ENCODE data around the gene DSCAM.
"Not testable (repeated sequence)": the region's sequence is repeated elsewhere in the genome, so short reads cannot be mapped to it uniquely, and the experiment has no call there.

DSCAM gene

GRCh38 chr21:40331172-40331571 is 515.8 kb downstream of the DSCAM start:
- no peak for DNase-seq (ENCODE audit: low read depth in 2 of 2, low spot score in 1 of 2)

- no peak for DNase-seq (ENCODE audit: low read depth in 2 of 2, low spot score in 1 of 2)
Measured at GRCh38 chr21:40324389-40324788, 522.6 kb downstream of the DSCAM start.

- DNase-seq (ENCODE audit: low read depth in 2 of 2, low spot score in 1 of 2): not testable (repeated sequence)
Measured at GRCh38 chr21:40320718-40321117, 526.2 kb downstream of the DSCAM start.

- DNase-seq (ENCODE audit: low read depth in 2 of 2, low spot score in 1 of 2): no peak
Measured at GRCh38 chr21:40318371-40318770, 528.6 kb downstream of the DSCAM start.

GRCh38 chr21:40316104-40316503 is 530.9 kb downstream of the DSCAM start:
- no peak for DNase-seq (ENCODE audit: low read depth in 2 of 2, low spot score in 1 of 2)

- DNase-seq (ENCODE audit: low read depth in 2 of 2, low spot score in 1 of 2): no peak
Measured at GRCh38 chr21:40315626-40316025, 531.3 kb downstream of the DSCAM start.

- DNase-seq (ENCODE audit: low read depth in 2 of 2, low spot score in 1 of 2): no peak
Measured at GRCh38 chr21:40313260-40313659, 533.7 kb downstream of the DSCAM start.

- no peak for DNase-seq (ENCODE audit: low read depth in 2 of 2, low spot score in 1 of 2)
Measured at GRCh38 chr21:40300300-40300699, 546.7 kb downstream of the DSCAM start.

- no peak for DNase-seq (ENCODE audit: low read depth in 2 of 2, low spot score in 1 of 2)
Measured at GRCh38 chr21:40299451-40299850, 547.5 kb downstream of the DSCAM start.

- DNase-seq (ENCODE audit: low read depth in 2 of 2, low spot score in 1 of 2): no peak
Measured at GRCh38 chr21:40294345-40294744, 552.6 kb downstream of the DSCAM start.

GRCh38 chr21:40291560-40291959 is 555.4 kb downstream of the DSCAM start:
- DNase-seq (ENCODE audit: low read depth in 2 of 2, low spot score in 1 of 2): no peak

GRCh38 chr21:40284409-40284808 is 562.5 kb downstream of the DSCAM start:
- DNase-seq (ENCODE audit: low read depth in 2 of 2, low spot score in 1 of 2): no peak

- no peak for DNase-seq (ENCODE audit: low read depth in 2 of 2, low spot score in 1 of 2)
Measured at GRCh38 chr21:40282912-40283886, 563.8 kb downstream of the DSCAM start.

GRCh38 chr21:40278345-40278744 is 568.6 kb downstream of the DSCAM start:
- DNase-seq (ENCODE audit: low read depth in 2 of 2, low spot score in 1 of 2): no peak

GRCh38 chr21:40276001-40276400 is 571.0 kb downstream of the DSCAM start:
- DNase-seq (ENCODE audit: low read depth in 2 of 2, low spot score in 1 of 2): no peak

- DNase-seq (ENCODE audit: low read depth in 2 of 2, low spot score in 1 of 2): no peak
Measured at GRCh38 chr21:40272037-40272436, 574.9 kb downstream of the DSCAM start.

GRCh38 chr21:40271164-40271563 is 575.8 kb downstream of the DSCAM start:
- DNase-seq (ENCODE audit: low read depth in 2 of 2, low spot score in 1 of 2): no peak

- no peak for DNase-seq (ENCODE audit: low read depth in 2 of 2, low spot score in 1 of 2)
Measured at GRCh38 chr21:40270047-40270446, 576.9 kb downstream of the DSCAM start.

- DNase-seq (ENCODE audit: low read depth in 2 of 2, low spot score in 1 of 2): no peak
Measured at GRCh38 chr21:40269239-40269638, 577.7 kb downstream of the DSCAM start.

GRCh38 chr21:40258456-40258855 is 588.5 kb downstream of the DSCAM start:
- not testable (repeated sequence) for DNase-seq (ENCODE audit: low read depth in 2 of 2, low spot score in 1 of 2)

GRCh38 chr21:40257342-40257741 is 589.6 kb downstream of the DSCAM start:
- DNase-seq (ENCODE audit: low read depth in 2 of 2, low spot score in 1 of 2): no peak

GRCh38 chr21:40255518-40256444 is 591.2 kb downstream of the DSCAM start:
- no peak for DNase-seq (ENCODE audit: low read depth in 2 of 2, low spot score in 1 of 2)

Data from stimulated activated CD8-positive, alpha-beta memory T cell treated with anti-CD3 and anti-CD28 coated beads, Interleukin-4, amount 100 ng/mL, for 1 hour (primary cell).